NT2/D1 (cell line): ENCODE results near the gene DIP2C.

ENCODE experiments used
- SUZ12 ChIP-seq: IDR thresholded peaks from 2 replicates; pipeline ENCODE4 v1.6.1; 2011; ENCODE audit not compliant: insufficient read length, insufficient read depth; ENCODE audit errors: extremely low read depth
- YY1 ChIP-seq: IDR thresholded peaks from 2 replicates; pipeline ENCODE4 v1.6.1; 2011; ENCODE audit not compliant: insufficient read length, insufficient read depth
- ZNF274 ChIP-seq: IDR thresholded peaks from 2 replicates; pipeline ENCODE4 v1.6.1; 2011; ENCODE audit warnings: mild to moderate bottlenecking, low read depth, low read length

- no peak for TF ChIP-seq SUZ12
- TF ChIP-seq YY1 = no peak
- TF ChIP-seq ZNF274 = no peak
Observed at GRCh38 chr10:398954-399353, 290.5 kb downstream of the DIP2C start.
